Endothelial cell of umbilical vein (primary cell): ENCODE measurements around the gene CNTNAP2. TPM values are rescaled to one million over a fixed set of nuclear protein-coding genes. Genes with fewer than 3 reads are reported as not detected.

Source experiments
- BruUV-seq: library from RNA; stranded (reverse); fragments of 400-500 nt; replicated peaks from 2 replicates; lab custom pipeline; 2021; lab: Mats Ljungman, UMichigan
- CTCF ChIA-PET: fragments of 300-600, 350-600 bp; sonication (Branson Sonifier 250); formaldehyde crosslinking; loops from one replicate; lab custom pipeline; 2021; ENCODE audit warnings: antibody characterized with exemption, inconsistent platforms; lab: Charles Lee
- POLR2A ChIA-PET: fragments of 300-600, 350-600 bp; sonication (Branson Sonifier 250); formaldehyde crosslinking; loops from one replicate; lab custom pipeline; 2021; ENCODE audit warnings: antibody characterized with exemption, inconsistent platforms; lab: Charles Lee
- DNase-seq: peaks from one replicate; pipeline ENCODE4 v3.0.0-alpha.2; 2011; ENCODE audit warnings: low read depth, low spot score
- FAIRE-seq: peaks from 2 replicates; lab custom pipeline; 2011; peaks lifted over from hg19 to GRCh38; lab: Jason Lieb, UNC
- H2AFZ ChIP-seq: 2 replicates; pipeline ENCODE4 v1.6.0; 2012; ENCODE audit warnings: low read depth, low read length, control low read depth, inconsistent platforms
- H3K27ac ChIP-seq: 2 replicates; pipeline ENCODE4 v1.5.1; 2011; ENCODE audit warnings: low read depth, mild to moderate bottlenecking, control low read depth, low read length, moderate library complexity; ENCODE audit not compliant: insufficient read depth
- H3K27me3 ChIP-seq, 2 experiments: 2 replicates each; pipeline versions ENCODE4 v1.6.0 to v1.6.1; 2011; ENCODE audit warnings: low read length in 2 of 2, mixed read lengths in 1 of 2; ENCODE audit not compliant: control insufficient read depth in 2 of 2, insufficient read depth in 2 of 2
- H3K36me3 ChIP-seq, 2 experiments: 2 replicates in 1 of 2; 3 replicates in 1 of 2; pipeline ENCODE4 v1.5.1; 2011; ENCODE audit warnings: low read length in 2 of 2, mild to moderate bottlenecking in 1 of 2, moderate library complexity in 1 of 2; ENCODE audit not compliant: control insufficient read depth in 2 of 2, insufficient read depth in 2 of 2; ENCODE audit errors: extremely low read depth in 1 of 2
- H3K4me1 ChIP-seq: 3 replicates; pipeline ENCODE4 v1.5.1; 2011; ENCODE audit warnings: mild to moderate bottlenecking, low read length; ENCODE audit not compliant: control insufficient read depth, insufficient read depth; ENCODE audit errors: extremely low read depth
- H3K4me2 ChIP-seq: 2 replicates; pipeline ENCODE4 v1.6.1; 2011; ENCODE audit warnings: low read length, control low read depth, mixed read lengths; ENCODE audit not compliant: insufficient read depth
- H3K4me3 ChIP-seq, 3 experiments: fragments of 200-600 bp in 1 of 3; sonication (generic), shearing (Covaris generic) in 1 of 3; replicated peaks in 1 of 3; 2 replicates each; pipeline ENCODE4 v1.5.1; 2011 to 2016; ENCODE audit warnings: control low read depth in 3 of 3, low read length in 3 of 3, mild to moderate bottlenecking in 2 of 3, inconsistent platforms in 1 of 3, low read depth in 1 of 3, moderate library complexity in 1 of 3; ENCODE audit not compliant: insufficient read depth in 1 of 3
- H3K79me2 ChIP-seq: 2 replicates; pipeline ENCODE4 v1.6.0; 2012; ENCODE audit warnings: low read length, inconsistent platforms; ENCODE audit not compliant: control insufficient read depth, insufficient read depth
- H3K9ac ChIP-seq: replicated peaks from 2 replicates; pipeline ENCODE3; 2011; ENCODE audit warnings: low read length, control low read depth; ENCODE audit not compliant: insufficient read depth; ENCODE audit errors: extremely low read depth
- H3K9me1 ChIP-seq: replicated peaks from 3 replicates; pipeline ENCODE4 v1.6.0; 2011; ENCODE audit warnings: mild to moderate bottlenecking, low read length; ENCODE audit not compliant: control insufficient read depth, insufficient read depth; ENCODE audit errors: extremely low read depth
- H3K9me3 ChIP-seq: replicated peaks from 2 replicates; pipeline ENCODE4 v1.5.1; 2012; ENCODE audit warnings: low read length, inconsistent platforms; ENCODE audit not compliant: control insufficient read depth, insufficient read depth
- H4K20me1 ChIP-seq: replicated peaks from 2 replicates; pipeline ENCODE3; 2011; ENCODE audit warnings: mild to moderate bottlenecking, low read length; ENCODE audit not compliant: control insufficient read depth, insufficient read depth; ENCODE audit errors: extremely low read depth
- EZH2 ChIP-seq: IDR thresholded peaks from 2 replicates; pipeline ENCODE4 v1.6.1; 2012; ENCODE audit warnings: borderline replicate concordance, low read depth, mild to moderate bottlenecking, moderate library complexity, low read length, inconsistent platforms; ENCODE audit not compliant: severe bottlenecking
- FOS ChIP-seq: IDR thresholded peaks from 2 replicates; pipeline ENCODE4 v1.6.1; 2011; ENCODE audit warnings: mild to moderate bottlenecking, low read length, moderate library complexity, borderline replicate concordance; ENCODE audit not compliant: insufficient read depth
- GATA2 ChIP-seq: IDR thresholded peaks from 2 replicates; pipeline ENCODE4 v1.7.0; 2011; ENCODE audit warnings: low read depth, mild to moderate bottlenecking, moderate library complexity, mixed read lengths, low read length; ENCODE audit not compliant: insufficient read length, insufficient read depth
- JUN ChIP-seq: IDR thresholded peaks from 2 replicates; pipeline ENCODE4 v1.6.1; 2011; ENCODE audit warnings: borderline replicate concordance, low read depth; ENCODE audit not compliant: insufficient read length, insufficient read depth
- MAX ChIP-seq: IDR thresholded peaks from 2 replicates; pipeline ENCODE4 v1.6.1; 2011; ENCODE audit not compliant: insufficient read depth, insufficient read length
- MYC ChIP-seq: IDR thresholded peaks from one replicate; pipeline ENCODE4 v1.6.1; 2011; ENCODE audit warnings: mild to moderate bottlenecking, low read depth, low read length
- POLR2A ChIP-seq: IDR thresholded peaks from 2 replicates; pipeline ENCODE4 v1.6.1; 2012; ENCODE audit warnings: low read depth, mild to moderate bottlenecking, control low read depth, low read length
- POLR2AphosphoS5 ChIP-seq: IDR thresholded peaks from 2 replicates; pipeline ENCODE4 v1.6.1; 2012; ENCODE audit warnings: low read depth, mild to moderate bottlenecking, control low read depth, low read length, moderate library complexity; ENCODE audit not compliant: insufficient read depth
- dilution Hi-C: fragments of 300-500 bp; cut with MboI; formaldehyde crosslinking; loops from one replicate; pipeline ENCODE4 v1.15.0; 2019; ENCODE audit warnings: low sequenced_read_pairs; ENCODE audit not compliant: extremely low pct_ligation_motif_present
- intact Hi-C: fragments of 100-400 bp; cut with micrococcal nuclease; formaldehyde crosslinking; loops from one replicate; pipeline ENCODE4 v1.10.0; 2022
- polyA plus RNA-seq, 4 experiments: library from polyadenylated mRNA; depleted of rRNA in 3 of 4; stranded (reverse) in 3 of 4; unstranded in 1 of 4; fragments of >200 nt; gene quantifications; 2 replicates each; pipeline versions ENCODE4 v1.2.1 to v1.2.3, GENCODE V29; 2011 to 2012; ENCODE audit warnings: missing spikeins in 1 of 4
- total RNA-seq: library from RNA; stranded (reverse); gene quantifications from 2 replicates; pipeline ENCODE4 v1.2.3, GENCODE V29; 2021
- TF ChIP-seq, protein P1 (sequence below), 2 donors: IDR thresholded peaks; 1 replicate in 1 of 2; 2 replicates in 1 of 2; pipeline ENCODE4 v1.5.1; 2011; ENCODE audit warnings: low read length in 2 of 2, mild to moderate bottlenecking in 2 of 2, moderate library complexity in 2 of 2, control low read depth in 1 of 2, inconsistent platforms in 1 of 2, low read depth in 1 of 2; ENCODE audit not compliant: insufficient read depth in 1 of 2; ENCODE audit errors: extremely low read depth in 1 of 2

Gene CNTNAP2
- total and polyA plus RNA-seq, 2 donors (not counting 3 experiments of a cell fraction or from before 2014, with no cell fraction given), result not detected

GRCh38 chr7:148142660-148143248 is 2026.2 kb downstream of the CNTNAP2 start:
- POLR2A ChIA-PET, result no interaction called here
- FAIRE-seq, result no peak
- dilution Hi-C loops, result no loop called here

More at GRCh38 chr7:148142660-148143248, 2026.2 kb downstream of the CNTNAP2 start:
- DNase-seq, result no peak
- Histone ChIP-seq H3K9ac (no peak overlapping the region), H3K27me3 (no peaks in the 10 kb centered on the region), H3K27ac (no peak overlapping the region), H3K4me3 (no peak overlapping the region), H2AFZ (no peak overlapping the region), H3K4me1 (no peaks in the 10 kb centered on the region), H3K79me2 (no peaks in the 10 kb centered on the region), H4K20me1 (no peaks in the 10 kb centered on the region), H3K36me3 (no peaks in the 10 kb centered on the region), H3K9me3 (peaks cover 2% of the 10 kb centered on the region), H3K4me2 (no peak overlapping the region), H3K9me1 (no peaks in the 10 kb centered on the region)
- no peak for TF ChIP-seq EZH2
- TF ChIP-seq MYC, result no peak
- no peak for TF ChIP-seq POLR2AphosphoS5
- no peak for TF ChIP-seq JUN
- no peak for TF ChIP-seq POLR2A
- TF ChIP-seq MAX, result no peak
- no peak for TF ChIP-seq FOS
- TF ChIP-seq GATA2, result no peak
- TF ChIP-seq, protein P1, sequence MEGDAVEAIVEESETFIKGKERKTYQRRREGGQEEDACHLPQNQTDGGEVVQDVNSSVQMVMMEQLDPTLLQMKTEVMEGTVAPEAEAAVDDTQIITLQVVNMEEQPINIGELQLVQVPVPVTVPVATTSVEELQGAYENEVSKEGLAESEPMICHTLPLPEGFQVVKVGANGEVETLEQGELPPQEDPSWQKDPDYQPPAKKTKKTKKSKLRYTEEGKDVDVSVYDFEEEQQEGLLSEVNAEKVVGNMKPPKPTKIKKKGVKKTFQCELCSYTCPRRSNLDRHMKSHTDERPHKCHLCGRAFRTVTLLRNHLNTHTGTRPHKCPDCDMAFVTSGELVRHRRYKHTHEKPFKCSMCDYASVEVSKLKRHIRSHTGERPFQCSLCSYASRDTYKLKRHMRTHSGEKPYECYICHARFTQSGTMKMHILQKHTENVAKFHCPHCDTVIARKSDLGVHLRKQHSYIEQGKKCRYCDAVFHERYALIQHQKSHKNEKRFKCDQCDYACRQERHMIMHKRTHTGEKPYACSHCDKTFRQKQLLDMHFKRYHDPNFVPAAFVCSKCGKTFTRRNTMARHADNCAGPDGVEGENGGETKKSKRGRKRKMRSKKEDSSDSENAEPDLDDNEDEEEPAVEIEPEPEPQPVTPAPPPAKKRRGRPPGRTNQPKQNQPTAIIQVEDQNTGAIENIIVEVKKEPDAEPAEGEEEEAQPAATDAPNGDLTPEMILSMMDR (IDR thresholded peaks at IDR 0.05; ENCODE audit: extremely low read depth in 1 of 2, insufficient read depth in 1 of 2, low read depth in 1 of 2, low read length in 2 of 2), result no peak
- no TSS peak for BruUV-seq
- CTCF ChIA-PET, result interaction anchor here (1.2 kb wide), 1 partner anchor 9 kb away, joined by 3 read pairs; no protein-coding TSS in a partner anchor
- intact Hi-C loops, result no loop called here
